ENCODE results near the gene MSRB3. TPM values are rescaled to one million over a fixed set of nuclear protein-coding genes. Genes with fewer than 3 reads are reported as not detected.

MSRB3 gene
- total and polyA plus RNA-seq, 2 of the 8 experiments (the other 6 are each of a cell fraction or from before 2014, with no cell fraction given), result 0.32 to 1.2 TPM

- no peak overlapping the region for H3K23ac ChIP-seq (ENCODE audit: insufficient read length)
- H4K5ac ChIP-seq (ENCODE audit: insufficient read length, low read depth, low read length), result no peak overlapping the region
- FAIRE-seq, result no peak
- no peak overlapping the region for H2BK120ac ChIP-seq (replicated peaks; ENCODE audit: low read depth, low read length)
- no peak overlapping the region for H4K8ac ChIP-seq (ENCODE audit: extremely low read depth, insufficient read depth, low read length)
- H3K27me3 ChIP-seq (replicated peaks in 1 of 4; ENCODE audit: control insufficient read depth in 3 of 4, extremely low read depth in 1 of 4, insufficient read depth in 3 of 4, low read length in 3 of 4), result no peaks in the 10 kb centered on the region
- no peak overlapping the region for H2BK12ac ChIP-seq (ENCODE audit: low read depth, low read length)
- H3K9me3 ChIP-seq (ENCODE audit: insufficient read depth in 2 of 2, low read depth in 1 of 2, low read length in 1 of 2), result no peaks in the 10 kb centered on the region
- no peak overlapping the region for H3K56ac ChIP-seq (replicated peaks; ENCODE audit: insufficient read length, low read depth, low read length)
- H3K4me1 ChIP-seq (replicated peaks in 1 of 4; ENCODE audit: control insufficient read depth in 3 of 4, insufficient read depth in 4 of 4, low read length in 3 of 4), result no peaks in the 10 kb centered on the region
- no peak overlapping the region for H2AFZ ChIP-seq (ENCODE audit: low read length)
- no peaks in the 10 kb centered on the region for H3K79me2 ChIP-seq (ENCODE audit: control insufficient read depth in 1 of 2, insufficient read depth in 2 of 2, low read length in 2 of 2)
- no peak for DNase-seq (ENCODE audit: low read depth in 1 of 2, low spot score in 2 of 2)
- no peak overlapping the region for H2BK5ac ChIP-seq (ENCODE audit: low read depth, low read length)
- H3K9ac ChIP-seq (replicated peaks in 1 of 4; ENCODE audit: extremely low read depth in 1 of 4, low read depth in 3 of 4, low read length in 3 of 4), result no peak overlapping the region
- H3K14ac ChIP-seq (ENCODE audit: insufficient read length), result no peak overlapping the region
- H2BK15ac ChIP-seq (ENCODE audit: low read length), result no peak overlapping the region
- CTCF ChIA-PET (ENCODE audit: partially characterized antibody), result interaction anchor here (1.4 kb wide), 1 partner anchor 16 kb away, joined by 4 read pairs; no protein-coding TSS in a partner anchor
- no peak overlapping the region for H4K91ac ChIP-seq (replicated peaks; ENCODE audit: insufficient read length, low read length)
- H4K20me1 ChIP-seq (replicated peaks in 1 of 2; ENCODE audit: control insufficient read depth in 1 of 2, insufficient read depth in 2 of 2, low read length in 2 of 2), result no peaks in the 10 kb centered on the region
- H3K79me1 ChIP-seq (ENCODE audit: low read depth, low read length), result no peaks in the 10 kb centered on the region
- WGBS, 2 experiments (ENCODE audit: extremely low coverage in 1 of 2, insufficient coverage in 1 of 2, insufficient read length in 1 of 2, insufficient replicate concordance in 2 of 2, low coverage in 1 of 2, low lambda C conversion rate in 2 of 2, missing lambda C conversion rate in 1 of 2), result 86% methylated on average over 3 of the region's 3 CpGs; no CpG with 5 or more reads in 1 of the 2 experiments
- no peak overlapping the region for H2BK20ac ChIP-seq (ENCODE audit: low read length)
- no peak overlapping the region for H3K27ac ChIP-seq (ENCODE audit: low read depth, low read length)
- H3K23me2 ChIP-seq (ENCODE audit: low read depth, low read length), result no peaks in the 10 kb centered on the region
- no peak overlapping the region for H3K4me2 ChIP-seq (ENCODE audit: insufficient read depth in 1 of 2, low read depth in 2 of 2, low read length in 2 of 2)
- H3K36me3 ChIP-seq (ENCODE audit: control insufficient read depth in 2 of 4, insufficient read depth in 4 of 4, low read length in 3 of 4), result no peaks in the 10 kb centered on the region
- no peak overlapping the region for H3K4me3 ChIP-seq (ENCODE audit: extremely low read depth in 1 of 4, insufficient read depth in 2 of 4, low read depth in 3 of 4, low read length in 4 of 4)
- H3K4ac ChIP-seq (replicated peaks; ENCODE audit: insufficient read length, low read depth, low read length), result no peak overlapping the region
- H3K18ac ChIP-seq (ENCODE audit: extremely low read depth, low read length), result no peak overlapping the region
- POLR2A ChIA-PET (ENCODE audit: partially characterized antibody), result no interaction called here
- H2AK5ac ChIP-seq (ENCODE audit: low read depth, low read length), result no peak overlapping the region
- TF ChIP-seq CTBP2 (IDR thresholded peaks at IDR 0.05; ENCODE audit: borderline replicate concordance, insufficient read depth, insufficient read length, low read length), result no peak
- no peak for TF ChIP-seq YY1 (IDR thresholded peaks at IDR 0.05; ENCODE audit: low read depth, low read length)
- TF ChIP-seq SP1 (IDR thresholded peaks at IDR 0.05; ENCODE audit: low read depth, low read length), result no peak
- TF ChIP-seq KDM1A (IDR thresholded peaks at IDR 0.05; ENCODE audit: borderline replicate concordance, low read length), result no peak
- TF ChIP-seq SAP30 (IDR thresholded peaks at IDR 0.05; ENCODE audit: insufficient read depth, insufficient replicate concordance, low read length), result no peak
- TF ChIP-seq, protein P1, sequence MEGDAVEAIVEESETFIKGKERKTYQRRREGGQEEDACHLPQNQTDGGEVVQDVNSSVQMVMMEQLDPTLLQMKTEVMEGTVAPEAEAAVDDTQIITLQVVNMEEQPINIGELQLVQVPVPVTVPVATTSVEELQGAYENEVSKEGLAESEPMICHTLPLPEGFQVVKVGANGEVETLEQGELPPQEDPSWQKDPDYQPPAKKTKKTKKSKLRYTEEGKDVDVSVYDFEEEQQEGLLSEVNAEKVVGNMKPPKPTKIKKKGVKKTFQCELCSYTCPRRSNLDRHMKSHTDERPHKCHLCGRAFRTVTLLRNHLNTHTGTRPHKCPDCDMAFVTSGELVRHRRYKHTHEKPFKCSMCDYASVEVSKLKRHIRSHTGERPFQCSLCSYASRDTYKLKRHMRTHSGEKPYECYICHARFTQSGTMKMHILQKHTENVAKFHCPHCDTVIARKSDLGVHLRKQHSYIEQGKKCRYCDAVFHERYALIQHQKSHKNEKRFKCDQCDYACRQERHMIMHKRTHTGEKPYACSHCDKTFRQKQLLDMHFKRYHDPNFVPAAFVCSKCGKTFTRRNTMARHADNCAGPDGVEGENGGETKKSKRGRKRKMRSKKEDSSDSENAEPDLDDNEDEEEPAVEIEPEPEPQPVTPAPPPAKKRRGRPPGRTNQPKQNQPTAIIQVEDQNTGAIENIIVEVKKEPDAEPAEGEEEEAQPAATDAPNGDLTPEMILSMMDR (IDR thresholded peaks at IDR 0.05; ENCODE audit: control extremely low read depth in 1 of 3, insufficient read depth in 1 of 3, low read depth in 1 of 3, low read length in 3 of 3), result no peak
- TF ChIP-seq POLR2AphosphoS5 (IDR thresholded peaks at IDR 0.05; ENCODE audit: low read depth, low read length), result no peak
- TF ChIP-seq NRF1 (IDR thresholded peaks at IDR 0.05; ENCODE audit: low read depth, low read length), result no peak
- TF ChIP-seq CREB1 (IDR thresholded peaks at IDR 0.05), result no peak
- TF ChIP-seq HDAC2 (IDR thresholded peaks at IDR 0.05; ENCODE audit: borderline replicate concordance in 1 of 2, low read depth in 2 of 2, low read length in 2 of 2), result no peak
- TF ChIP-seq BACH1 (IDR thresholded peaks at IDR 0.05; ENCODE audit: low read length), result no peak
- no peak for TF ChIP-seq ZNF274 (IDR thresholded peaks at IDR 0.05; ENCODE audit: borderline replicate concordance, extremely low read depth, low read length)
Observed at GRCh38 chr12:65434737-65435136, 156.3 kb downstream of the MSRB3 start.
